ENCODE results near the gene ABCA7. TPM values are rescaled to one million over a fixed set of nuclear protein-coding genes. Genes with fewer than 3 reads are reported as not detected.
A peak's percentile ranks its signal among the peaks of the same experiment; 100 is the strongest.

Gene ABCA7
- total and polyA plus RNA-seq, 2 of the 13 experiments (the other 11 are each of a cell fraction or from before 2014, with no cell fraction given): 4.4 to 32.4 TPM

GRCh38 chr19:1066748-1067340, 26.9 kb downstream of the ABCA7 start, which contains the start of gene ARHGAP45 (continued):
- TF ChIP-seq CENPT (CRISPR knock-in tag; IDR thresholded peaks at IDR 0.05; ENCODE audit: low read depth): no peak
- 0 out of 2 replicates have a peak, but pooled peaks have one; percentile 15 for TF ChIP-seq ZNF205 (CRISPR knock-in tag; IDR thresholded peaks at IDR 0.05)
- TF ChIP-seq XRCC5 (optimal IDR thresholded peaks at IDR 0.05; ENCODE audit: low read length): no peak
- 0 out of 2 replicates have a peak, but pooled peaks have one; percentile 4 for TF ChIP-seq ZMYM4 (CRISPR knock-in tag; IDR thresholded peaks at IDR 0.05)
- TF ChIP-seq, protein P1, sequence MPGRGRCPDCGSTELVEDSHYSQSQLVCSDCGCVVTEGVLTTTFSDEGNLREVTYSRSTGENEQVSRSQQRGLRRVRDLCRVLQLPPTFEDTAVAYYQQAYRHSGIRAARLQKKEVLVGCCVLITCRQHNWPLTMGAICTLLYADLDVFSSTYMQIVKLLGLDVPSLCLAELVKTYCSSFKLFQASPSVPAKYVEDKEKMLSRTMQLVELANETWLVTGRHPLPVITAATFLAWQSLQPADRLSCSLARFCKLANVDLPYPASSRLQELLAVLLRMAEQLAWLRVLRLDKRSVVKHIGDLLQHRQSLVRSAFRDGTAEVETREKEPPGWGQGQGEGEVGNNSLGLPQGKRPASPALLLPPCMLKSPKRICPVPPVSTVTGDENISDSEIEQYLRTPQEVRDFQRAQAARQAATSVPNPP (CRISPR knock-in tag; IDR thresholded peaks at IDR 0.05): no peak
- no peak for TF ChIP-seq HNF4G (IDR thresholded peaks at IDR 0.05; ENCODE audit: borderline replicate concordance, low read depth, low read length)
- TF ChIP-seq HNF4G (CRISPR knock-in tag; IDR thresholded peaks at IDR 0.05; ENCODE audit: borderline replicate concordance, low read depth): 0 out of 2 replicates have a peak, but pooled peaks have one; percentile 36
- no peak for TF ChIP-seq SUZ12 (IDR thresholded peaks at IDR 0.05; ENCODE audit: low read depth, low read length)
- TF ChIP-seq ZMYM3 (CRISPR knock-in tag; IDR thresholded peaks at IDR 0.05): peak; percentile 86
- TF ChIP-seq, protein P2, sequence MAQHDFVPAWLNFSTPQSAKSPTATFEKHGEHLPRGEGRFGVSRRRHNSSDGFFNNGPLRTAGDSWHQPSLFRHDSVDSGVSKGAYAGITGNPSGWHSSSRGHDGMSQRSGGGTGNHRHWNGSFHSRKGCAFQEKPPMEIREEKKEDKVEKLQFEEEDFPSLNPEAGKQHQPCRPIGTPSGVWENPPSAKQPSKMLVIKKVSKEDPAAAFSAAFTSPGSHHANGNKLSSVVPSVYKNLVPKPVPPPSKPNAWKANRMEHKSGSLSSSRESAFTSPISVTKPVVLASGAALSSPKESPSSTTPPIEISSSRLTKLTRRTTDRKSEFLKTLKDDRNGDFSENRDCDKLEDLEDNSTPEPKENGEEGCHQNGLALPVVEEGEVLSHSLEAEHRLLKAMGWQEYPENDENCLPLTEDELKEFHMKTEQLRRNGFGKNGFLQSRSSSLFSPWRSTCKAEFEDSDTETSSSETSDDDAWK (CRISPR knock-in tag; IDR thresholded peaks at IDR 0.05): no peak
- TF ChIP-seq ZNF101 (CRISPR knock-in tag; IDR thresholded peaks at IDR 0.05; ENCODE audit: borderline replicate concordance, low read depth): no peak
- TF ChIP-seq RCOR2 (CRISPR knock-in tag; IDR thresholded peaks at IDR 0.05): peak; percentile 21; the same call in 1 of the 2 replicates
- TF ChIP-seq ZMYM2 (CRISPR knock-in tag; IDR thresholded peaks at IDR 0.05): peak; percentile 78
- peak; percentile 67; the same call in 1 of the 2 replicates for TF ChIP-seq TFAP4 (IDR thresholded peaks at IDR 0.05; ENCODE audit: borderline replicate concordance, low read depth)
- TF ChIP-seq HNF4A (CRISPR knock-in tag; IDR thresholded peaks at IDR 0.05): no peak
- TF ChIP-seq KDM5B (CRISPR knock-in tag; IDR thresholded peaks at IDR 0.05; ENCODE audit: borderline replicate concordance): peak; percentile 46; the same call in 1 of the 2 replicates
- TF ChIP-seq MXD1 (CRISPR knock-in tag; IDR thresholded peaks at IDR 0.05): peak; percentile 46; the same call in 1 of the 2 replicates
- TF ChIP-seq ZNF510 (CRISPR knock-in tag; IDR thresholded peaks at IDR 0.05; ENCODE audit: low read depth): 0 out of 2 replicates have a peak, but pooled peaks have one; percentile 71
- TF ChIP-seq, protein P3, sequence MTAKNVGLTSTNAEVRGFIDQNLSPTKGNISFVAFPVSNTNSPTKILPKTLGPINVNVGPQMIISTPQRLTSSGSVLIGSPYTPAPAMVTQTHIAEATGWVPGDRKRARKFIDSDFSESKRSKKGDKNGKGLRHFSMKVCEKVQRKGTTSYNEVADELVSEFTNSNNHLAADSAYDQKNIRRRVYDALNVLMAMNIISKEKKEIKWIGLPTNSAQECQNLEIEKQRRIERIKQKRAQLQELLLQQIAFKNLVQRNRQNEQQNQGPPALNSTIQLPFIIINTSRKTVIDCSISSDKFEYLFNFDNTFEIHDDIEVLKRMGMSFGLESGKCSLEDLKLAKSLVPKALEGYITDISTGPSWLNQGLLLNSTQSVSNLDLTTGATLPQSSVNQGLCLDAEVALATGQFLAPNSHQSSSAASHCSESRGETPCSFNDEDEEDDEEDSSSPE (CRISPR knock-in tag; IDR thresholded peaks at IDR 0.05): peak; percentile 31; the same call in 1 of the 2 replicates
- no peak for TF ChIP-seq NONO (IDR thresholded peaks at IDR 0.05)
- TF ChIP-seq NONO (CRISPR knock-in tag; conservative IDR thresholded peaks at IDR 0.05): 0 out of 2 replicates have a peak, but pooled peaks have one; percentile 30
- no peak for TF ChIP-seq KLF13 (CRISPR knock-in tag; IDR thresholded peaks at IDR 0.05)
- no peak for TF ChIP-seq TAF15 (IDR thresholded peaks at IDR 0.05; ENCODE audit: low read depth, low read length, poor library complexity, severe bottlenecking)
- TF ChIP-seq THAP11 (CRISPR knock-in tag; IDR thresholded peaks at IDR 0.05): peak; percentile 13; the same call in 1 of the 2 replicates
- 0 out of 2 replicates have a peak, but pooled peaks have one; percentile 56 for TF ChIP-seq ZNF556 (CRISPR knock-in tag; IDR thresholded peaks at IDR 0.05; ENCODE audit: borderline replicate concordance)
- TF ChIP-seq MED1 (CRISPR knock-in tag; IDR thresholded peaks at IDR 0.05): 0 out of 2 replicates have a peak, but pooled peaks have one; percentile 17
- TF ChIP-seq HMG20A (CRISPR knock-in tag; IDR thresholded peaks at IDR 0.05; ENCODE audit: borderline replicate concordance): no peak

All from HepG2 (cell line).